Esophagus muscularis mucosa (tissue), 4 donors: ENCODE results near the gene PRDM2. TPM values are rescaled to one million over a fixed set of nuclear protein-coding genes. Genes with fewer than 3 reads are reported as not detected.

Experiments used
- DNase-seq: peaks from one replicate; pipeline ENCODE4 v3.0.0-alpha.2; 2017; ENCODE audit errors: extremely low spot score
- H3K27ac ChIP-seq, 4 donors: fragments of 200-600 bp; sonication (generic); replicated peaks in 1 of 4; 1 replicate in 3 of 4; 2 replicates in 1 of 4; pipeline ENCODE4 v1.5.1; 2016 to 2019; ENCODE audit warnings: mild to moderate bottlenecking in 1 of 4
- H3K27me3 ChIP-seq, 4 donors: fragments of 200-600 bp; sonication (generic); one replicate each; pipeline versions ENCODE4 v1.5.1 to v1.6.0; 2016 to 2019
- H3K36me3 ChIP-seq, 4 donors: fragments of 200-600 bp; sonication (generic); one replicate each; pipeline ENCODE4 v1.5.1; 2016 to 2019
- H3K4me1 ChIP-seq, 4 donors: fragments of 200-600 bp; sonication (generic); one replicate each; pipeline ENCODE4 v1.5.1; 2016 to 2019
- H3K4me3 ChIP-seq, 4 donors: fragments of 200-600 bp; sonication (generic); 1 replicate in 2 of 4; 2 replicates in 2 of 4; pipeline ENCODE4 v1.5.1; 2016 to 2019; ENCODE audit warnings: mild to moderate bottlenecking in 4 of 4, moderate library complexity in 1 of 4
- H3K9me3 ChIP-seq, 4 donors: fragments of 200-600 bp; sonication (generic); 1 replicate in 3 of 4; 2 replicates in 1 of 4; pipeline ENCODE4 v1.5.1; 2016 to 2019
- EP300 ChIP-seq: sonication (generic); formaldehyde crosslinking; IDR thresholded peaks from one replicate; pipeline ENCODE4 v1.6.1; 2017; ENCODE audit warnings: antibody characterized with exemption
- POLR2A ChIP-seq: fragments of 450-650 bp; IDR thresholded peaks from one replicate; pipeline ENCODE4 v1.6.1; 2017; ENCODE audit warnings: antibody characterized with exemption, moderate library complexity, mild to moderate bottlenecking, low read depth
- POLR2AphosphoS5 ChIP-seq, 2 donors: sonication (generic); formaldehyde crosslinking; IDR thresholded peaks; one replicate each; pipeline ENCODE4 v1.6.1; 2017; ENCODE audit warnings: antibody characterized with exemption in 2 of 2
- WGBS: methylation state at CpG from one replicate; pipeline ENCODE4 v1.1.5; 2018; 5-methylcytosine and 5-hydroxymethylcytosine counted together
- intact Hi-C: fragments of 100-400 bp; cut with DNase I; formaldehyde crosslinking; loops from one replicate; pipeline ENCODE4 v1.15.1; 2023
- total RNA-seq, 4 donors: library from RNA; depleted of rRNA; stranded (reverse); fragments of >200 nt; gene quantifications; one replicate each; pipeline versions ENCODE4 v1.1.0 to v1.2.1, GENCODE V29; 2016
- TF ChIP-seq, protein P1 (sequence below), 3 experiments: fragments of 200-600 bp in 2 of 3; fragments of 450-650 bp in 1 of 3; sonication (generic) in 2 of 3; IDR thresholded peaks; one replicate each; pipeline ENCODE4 v1.5.1; 2017 to 2019; ENCODE audit warnings: antibody characterized with exemption in 3 of 3, mild to moderate bottlenecking in 2 of 3, moderate library complexity in 1 of 3

PRDM2 gene
- total RNA-seq, 4 donors from 2014 or later: 32.5 to 54.6 (median 44.2) TPM

DNA sequence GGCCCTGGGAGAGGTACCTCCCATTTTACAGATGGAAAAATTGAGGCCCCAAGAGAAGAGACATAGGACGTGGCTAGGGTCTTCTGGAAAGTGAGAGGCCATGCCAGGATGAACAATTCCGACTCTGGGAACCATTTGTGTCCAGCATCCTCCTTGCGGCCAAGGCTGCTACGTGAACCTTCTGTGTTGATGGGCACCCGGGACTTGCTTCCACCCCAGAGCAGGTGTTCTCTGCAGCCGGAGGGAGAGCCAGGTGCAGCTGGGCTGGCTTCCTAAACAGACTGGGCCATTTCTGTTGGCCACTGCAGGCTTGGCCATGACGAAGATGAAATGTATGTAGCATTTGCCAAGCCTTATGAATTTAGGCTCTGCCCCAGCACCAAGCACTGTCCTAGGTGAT, 118.9 kb downstream of the PRDM2 start:
- H3K4me3 ChIP-seq: no peak overlapping the region
- WGBS: 89% methylated on average over 5 of the region's 7 CpGs
- H3K36me3 ChIP-seq: peaks cover 28 to 69% (median 61%) of the 10 kb centered on the region in 4 donors
- H3K9me3 ChIP-seq: no peaks in the 10 kb centered on the region
- DNase-seq: no peak
- H3K27me3 ChIP-seq: no peaks in the 10 kb centered on the region
- TF ChIP-seq, protein P1, sequence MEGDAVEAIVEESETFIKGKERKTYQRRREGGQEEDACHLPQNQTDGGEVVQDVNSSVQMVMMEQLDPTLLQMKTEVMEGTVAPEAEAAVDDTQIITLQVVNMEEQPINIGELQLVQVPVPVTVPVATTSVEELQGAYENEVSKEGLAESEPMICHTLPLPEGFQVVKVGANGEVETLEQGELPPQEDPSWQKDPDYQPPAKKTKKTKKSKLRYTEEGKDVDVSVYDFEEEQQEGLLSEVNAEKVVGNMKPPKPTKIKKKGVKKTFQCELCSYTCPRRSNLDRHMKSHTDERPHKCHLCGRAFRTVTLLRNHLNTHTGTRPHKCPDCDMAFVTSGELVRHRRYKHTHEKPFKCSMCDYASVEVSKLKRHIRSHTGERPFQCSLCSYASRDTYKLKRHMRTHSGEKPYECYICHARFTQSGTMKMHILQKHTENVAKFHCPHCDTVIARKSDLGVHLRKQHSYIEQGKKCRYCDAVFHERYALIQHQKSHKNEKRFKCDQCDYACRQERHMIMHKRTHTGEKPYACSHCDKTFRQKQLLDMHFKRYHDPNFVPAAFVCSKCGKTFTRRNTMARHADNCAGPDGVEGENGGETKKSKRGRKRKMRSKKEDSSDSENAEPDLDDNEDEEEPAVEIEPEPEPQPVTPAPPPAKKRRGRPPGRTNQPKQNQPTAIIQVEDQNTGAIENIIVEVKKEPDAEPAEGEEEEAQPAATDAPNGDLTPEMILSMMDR (IDR thresholded peaks at IDR 0.05): no peak
- no peak for TF ChIP-seq POLR2A
- no peak for TF ChIP-seq POLR2AphosphoS5 (IDR thresholded peaks at IDR 0.05)
- TF ChIP-seq EP300: no peak
- no peak overlapping the region for H3K27ac ChIP-seq
- intact Hi-C loops: no loop called here
- no peaks in the 10 kb centered on the region for H3K4me1 ChIP-seq

DNA sequence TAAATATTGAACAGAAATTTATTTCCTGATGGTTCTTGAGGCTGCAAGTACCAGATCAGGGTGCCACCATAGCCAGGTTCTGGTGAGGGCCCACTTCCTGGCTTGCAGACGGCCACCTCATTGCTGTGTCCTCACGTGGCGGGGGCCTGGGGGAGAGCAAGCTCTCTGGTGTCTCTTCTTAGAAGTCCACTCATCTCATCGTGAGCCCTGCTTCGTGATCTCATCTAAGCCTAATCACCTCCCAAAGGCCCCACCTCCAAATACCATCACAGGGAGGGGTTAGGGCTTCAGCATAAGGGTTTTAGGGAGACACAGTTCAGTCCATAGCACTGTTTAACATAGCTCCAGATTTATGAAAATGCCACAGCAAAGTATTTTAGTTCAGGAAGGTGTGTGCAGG, 119.7 kb downstream of the PRDM2 start:
- intact Hi-C loops: no loop called here
- TF ChIP-seq EP300 (no peak), POLR2A (no peak), POLR2AphosphoS5 (IDR thresholded peaks at IDR 0.05) (no peak)
- WGBS: 78% methylated on average over 5 of the region's 5 CpGs

DNA sequence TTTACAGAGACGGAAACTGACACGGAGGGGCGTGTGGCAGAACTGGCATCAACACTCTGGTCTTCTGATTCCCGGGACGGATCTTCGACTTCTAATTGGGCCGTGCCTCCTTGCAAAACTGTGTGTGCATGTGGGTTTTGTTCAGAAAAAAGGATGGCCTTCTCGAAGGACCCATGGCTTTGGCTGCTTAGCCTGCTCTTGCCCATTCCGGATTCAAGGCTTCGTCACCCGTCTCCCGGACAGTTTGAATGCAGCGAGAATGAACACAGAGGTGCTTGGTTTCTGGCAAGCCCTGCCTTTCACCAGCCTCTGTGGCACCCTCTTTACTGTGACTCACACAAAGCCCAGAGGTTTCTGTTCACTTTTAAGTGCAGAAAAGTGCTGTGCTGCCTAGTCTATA, 120.1 kb downstream of the PRDM2 start:
- H3K36me3 ChIP-seq: peaks cover 28 to 81% (median 61%) of the 10 kb centered on the region in 4 donors
- DNase-seq: no peak
- H3K27me3 ChIP-seq: no peaks in the 10 kb centered on the region
- no peaks in the 10 kb centered on the region for H3K9me3 ChIP-seq
- H3K27ac ChIP-seq: no peak overlapping the region
- intact Hi-C loops: no loop called here
- H3K4me1 ChIP-seq: no peaks in the 10 kb centered on the region
- H3K4me3 ChIP-seq: no peak overlapping the region
- 89% methylated on average over 9 of the region's 13 CpGs for WGBS
- TF ChIP-seq EP300 (no peak), POLR2AphosphoS5 (IDR thresholded peaks at IDR 0.05) (no peak), POLR2A (no peak)
- TF ChIP-seq, protein P1 (IDR thresholded peaks at IDR 0.05): no peak

More for the DNA sequence above, 119.7 kb downstream of the PRDM2 start:
- no peaks in the 10 kb centered on the region for H3K9me3 ChIP-seq
- H3K27me3 ChIP-seq: no peaks in the 10 kb centered on the region
- peaks cover 28 to 77% (median 61%) of the 10 kb centered on the region in 4 donors for H3K36me3 ChIP-seq
- H3K27ac ChIP-seq: no peak overlapping the region
- no peak overlapping the region for H3K4me3 ChIP-seq
- no peak for DNase-seq
- no peaks in the 10 kb centered on the region for H3K4me1 ChIP-seq

DNA sequence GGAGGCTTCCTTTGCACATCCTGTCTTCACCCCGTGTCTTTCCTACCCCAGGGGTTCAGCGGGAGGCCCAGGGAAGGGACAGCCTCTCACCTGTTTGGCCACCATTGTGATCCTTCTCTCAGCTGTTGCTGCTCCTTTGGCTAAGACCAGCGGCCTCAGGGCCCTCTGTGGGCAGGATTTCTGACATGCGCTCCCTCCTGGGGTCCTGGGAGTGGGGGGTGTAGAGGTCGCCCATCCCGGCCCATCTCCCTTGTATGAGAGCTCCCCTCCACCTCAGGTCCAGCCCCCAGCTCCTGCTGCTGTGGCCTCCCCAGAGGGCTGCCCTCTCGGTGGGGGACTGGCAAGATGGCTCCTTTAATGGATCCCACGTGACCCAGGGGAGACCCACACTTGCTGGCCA, 120.5 kb downstream of the PRDM2 start:
- DNase-seq: no peak
- Histone ChIP-seq H3K27ac (no peak overlapping the region), H3K36me3 (peaks cover 28 to 81% (median 61%) of the 10 kb centered on the region in 4 donors), H3K4me1 (no peaks in the 10 kb centered on the region), H3K4me3 (no peak overlapping the region), H3K9me3 (no peaks in the 10 kb centered on the region), H3K27me3 (no peaks in the 10 kb centered on the region)
- TF ChIP-seq POLR2AphosphoS5 (IDR thresholded peaks at IDR 0.05): no peak
- TF ChIP-seq, protein P1 (IDR thresholded peaks at IDR 0.05): no peak
- no peak for TF ChIP-seq EP300
- TF ChIP-seq POLR2A: no peak
- intact Hi-C loops: no loop called here
- WGBS: 85% methylated on average over 5 of the region's 8 CpGs

DNA sequence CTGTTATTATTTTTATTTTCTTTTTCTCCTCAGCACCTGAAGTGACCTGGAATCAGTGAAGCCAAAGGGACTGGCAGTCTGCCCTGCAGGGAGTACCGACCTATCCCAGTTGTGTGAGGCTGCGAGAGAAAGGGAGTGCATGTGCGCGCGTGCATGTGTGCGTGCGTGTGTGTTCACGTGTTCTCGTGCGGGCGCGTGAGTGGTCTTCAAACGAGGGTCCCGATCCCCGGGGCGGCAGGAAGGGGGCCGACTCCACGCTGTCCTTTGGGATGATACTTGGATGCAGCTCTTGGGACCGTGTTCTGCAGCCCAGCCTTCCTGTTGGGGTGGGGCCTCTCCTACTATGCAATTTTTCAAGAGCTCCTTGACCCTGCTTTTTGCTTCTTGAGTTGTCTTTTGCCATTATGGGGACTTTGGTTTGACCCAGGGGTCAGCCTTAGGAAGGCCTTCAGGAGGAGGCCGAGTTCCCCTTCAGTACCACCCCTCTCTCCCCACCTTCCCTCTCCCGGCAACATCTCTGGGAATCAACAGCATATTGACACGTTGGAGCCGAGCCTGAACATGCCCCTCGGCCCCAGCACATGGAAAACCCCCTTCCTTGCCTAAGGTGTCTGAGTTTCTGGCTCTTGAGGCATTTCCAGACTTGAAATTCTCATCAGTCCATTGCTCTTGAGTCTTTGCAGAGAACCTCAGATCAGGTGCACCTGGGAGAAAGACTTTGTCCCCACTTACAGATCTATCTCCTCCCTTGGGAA, 123.3 kb downstream of the PRDM2 start:
- peak; percentile 86 for DNase-seq
- no peaks in the 10 kb centered on the region for H3K9me3 ChIP-seq
- H3K4me1 ChIP-seq: no peaks in the 10 kb centered on the region
- intact Hi-C loops: no loop called here
- no peak overlapping the region for H3K27ac ChIP-seq
- peaks cover 28 to 59% (median 38%) of the 10 kb centered on the region in 4 donors for H3K36me3 ChIP-seq
- no peak overlapping the region for H3K4me3 ChIP-seq
- no peaks in the 10 kb centered on the region for H3K27me3 ChIP-seq
- TF ChIP-seq EP300: no peak
- TF ChIP-seq, protein P1 (IDR thresholded peaks at IDR 0.05): no peak
- TF ChIP-seq POLR2A: no peak
- TF ChIP-seq POLR2AphosphoS5 (IDR thresholded peaks at IDR 0.05): no peak
- 97% methylated on average over 24 of the region's 24 CpGs for WGBS
